GM19324 (cell line): ENCODE data around the gene OR6K6.

ENCODE experiments used
- ATAC-seq: cut with Tn5 transposase; IDR thresholded peaks from one replicate; pipeline ENCODE4 v1.9.1; 2021; ENCODE audit warnings: mild to moderate bottlenecking, moderate library complexity; ENCODE audit not compliant: unreplicated experiment, low FRiP score

The OR6K6 gene, protein sequence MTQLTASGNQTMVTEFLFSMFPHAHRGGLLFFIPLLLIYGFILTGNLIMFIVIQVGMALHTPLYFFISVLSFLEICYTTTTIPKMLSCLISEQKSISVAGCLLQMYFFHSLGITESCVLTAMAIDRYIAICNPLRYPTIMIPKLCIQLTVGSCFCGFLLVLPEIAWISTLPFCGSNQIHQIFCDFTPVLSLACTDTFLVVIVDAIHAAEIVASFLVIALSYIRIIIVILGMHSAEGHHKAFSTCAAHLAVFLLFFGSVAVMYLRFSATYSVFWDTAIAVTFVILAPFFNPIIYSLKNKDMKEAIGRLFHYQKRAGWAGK

DNA sequence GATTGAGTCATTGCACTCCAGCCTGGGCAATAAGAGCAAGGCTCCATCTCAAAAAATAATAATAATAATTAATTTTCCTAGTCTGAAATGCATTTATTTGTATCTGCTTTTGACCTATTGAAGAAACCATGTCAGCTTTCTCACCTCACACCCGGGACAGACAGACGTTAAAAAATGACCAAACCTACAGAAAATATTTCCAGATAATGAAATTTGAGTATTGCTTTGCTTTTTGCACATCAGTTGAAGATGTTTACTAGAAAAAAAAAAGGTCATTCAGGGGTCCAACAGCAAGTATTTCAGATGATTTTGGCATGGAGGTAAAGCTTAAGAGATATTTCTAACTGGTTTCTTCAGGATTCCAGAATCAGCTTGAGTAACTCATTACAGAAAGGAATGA is at the start of gene OR6K6:
Gene OR6K6 (plus strand): TSS at position 301 of the 400 bp plus-strand sequence. CDS start 168 bp downstream, outside the sequence.
- ATAC-seq, result no peak

DNA sequence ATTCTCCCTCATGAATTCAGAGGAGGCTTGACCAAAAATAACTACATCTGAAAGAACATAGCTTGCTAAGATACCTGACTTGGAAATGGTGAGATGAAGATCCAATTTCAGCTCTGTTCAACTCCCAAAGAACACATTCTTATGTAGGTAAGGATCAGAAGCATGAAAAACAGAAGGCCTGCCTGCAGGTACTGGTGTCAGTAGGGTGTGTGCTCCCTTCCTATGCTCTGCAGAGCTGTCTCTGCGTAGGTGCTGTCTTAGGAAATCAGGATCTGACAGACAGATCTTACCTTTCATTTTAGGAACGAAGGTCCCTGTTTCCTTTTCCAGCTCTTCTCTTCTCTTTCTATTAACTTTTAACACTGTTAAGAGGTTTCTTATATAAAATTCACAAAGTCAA is 48.4 kb upstream of the OR6K6 start:
- no peak for ATAC-seq

DNA sequence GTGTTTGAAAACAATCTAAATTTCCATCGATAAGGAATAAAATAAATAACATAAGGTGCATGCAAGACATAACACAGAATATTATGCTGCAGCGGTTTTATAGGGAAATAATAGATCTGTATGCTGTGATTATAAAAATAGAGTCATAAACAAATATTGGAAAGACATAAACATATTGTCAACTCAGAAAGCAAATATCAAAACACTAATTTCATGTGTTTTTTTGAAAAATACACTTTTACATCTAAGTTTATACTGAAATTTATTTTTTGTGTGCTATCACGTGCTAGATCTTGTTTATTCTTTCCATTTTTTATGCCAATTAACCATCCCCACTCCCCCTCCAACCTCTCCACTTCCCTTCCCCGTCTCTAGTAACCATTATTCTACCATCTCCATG is 43.4 kb upstream of the OR6K6 start:
- ATAC-seq, result no peak

DNA sequence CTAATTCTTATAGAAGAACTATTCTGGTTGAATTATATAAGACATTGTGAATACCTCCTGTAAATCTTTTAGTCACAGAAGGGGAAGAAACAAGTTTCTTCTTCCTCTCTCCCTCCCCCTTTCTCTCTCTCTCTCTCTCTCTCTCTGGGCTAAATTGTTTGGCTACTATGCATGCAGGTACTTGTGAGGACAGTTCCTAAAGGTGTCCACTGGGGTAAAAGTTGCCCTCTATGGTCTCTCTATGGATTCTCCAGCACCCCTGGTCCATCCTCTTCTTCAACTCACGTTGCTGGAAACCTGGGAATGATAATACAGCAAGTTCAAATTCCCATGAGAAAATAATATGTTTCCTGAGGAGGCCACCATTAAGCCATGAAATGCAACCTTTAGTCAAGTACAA is 39.8 kb upstream of the OR6K6 start:
- ATAC-seq, result no peak

DNA sequence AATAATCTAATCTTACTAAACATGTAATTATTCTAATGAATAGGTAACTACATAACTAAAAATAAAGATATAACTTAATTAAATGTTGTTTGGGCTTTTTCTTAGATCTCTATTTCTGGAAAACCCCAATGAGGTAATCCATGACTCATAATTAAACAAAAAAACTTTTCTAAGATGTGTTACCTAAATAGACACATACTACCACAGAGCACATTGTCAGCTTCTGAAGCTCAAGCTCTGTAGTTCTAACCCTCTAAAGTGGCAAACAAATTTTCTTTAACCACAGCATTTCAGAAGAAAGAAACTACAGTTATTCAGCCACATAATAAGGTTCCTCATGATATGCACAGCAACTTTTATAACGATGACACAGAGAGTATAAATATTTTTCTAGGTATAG is 38.2 kb upstream of the OR6K6 start:
- ATAC-seq, result no peak

DNA sequence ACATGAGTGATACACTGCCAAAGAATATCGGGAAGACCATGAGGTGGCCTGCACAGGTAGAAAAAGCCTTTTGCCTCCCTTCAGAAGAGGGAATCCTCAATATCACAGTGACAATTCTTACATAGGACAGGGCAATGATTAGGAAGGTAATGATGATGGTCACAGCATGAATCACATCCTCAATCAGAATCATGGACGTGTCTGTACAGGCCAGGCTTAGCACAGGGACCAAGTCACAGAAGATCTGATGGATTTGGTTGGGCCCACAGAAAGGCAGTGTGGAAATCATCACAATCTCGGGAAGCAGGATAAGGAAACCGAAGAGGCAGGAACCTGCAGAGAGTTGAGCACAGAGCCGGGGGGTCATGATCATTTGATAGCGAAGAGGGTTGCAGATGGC is 37.2 kb upstream of the OR6K6 start:
- ATAC-seq, result no peak

DNA sequence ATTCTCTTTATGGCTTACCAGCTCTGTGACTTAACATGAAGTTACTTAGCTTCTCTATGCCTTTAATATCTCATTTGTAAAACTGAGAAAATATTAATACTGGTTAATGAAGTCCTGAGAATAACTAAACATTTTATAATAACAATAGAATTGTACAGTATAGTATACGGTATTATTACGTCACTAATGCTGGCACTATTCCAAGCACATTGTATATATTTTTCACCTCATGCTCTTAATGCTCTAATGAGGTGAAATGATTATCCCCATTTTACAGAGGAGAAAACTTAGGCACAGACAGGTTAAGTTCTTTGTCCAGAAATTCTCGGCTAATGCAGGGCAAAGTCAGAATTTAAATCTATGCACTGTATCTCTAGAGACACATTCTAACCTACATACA is 34.9 kb upstream of the OR6K6 start:
- ATAC-seq, result no peak

DNA sequence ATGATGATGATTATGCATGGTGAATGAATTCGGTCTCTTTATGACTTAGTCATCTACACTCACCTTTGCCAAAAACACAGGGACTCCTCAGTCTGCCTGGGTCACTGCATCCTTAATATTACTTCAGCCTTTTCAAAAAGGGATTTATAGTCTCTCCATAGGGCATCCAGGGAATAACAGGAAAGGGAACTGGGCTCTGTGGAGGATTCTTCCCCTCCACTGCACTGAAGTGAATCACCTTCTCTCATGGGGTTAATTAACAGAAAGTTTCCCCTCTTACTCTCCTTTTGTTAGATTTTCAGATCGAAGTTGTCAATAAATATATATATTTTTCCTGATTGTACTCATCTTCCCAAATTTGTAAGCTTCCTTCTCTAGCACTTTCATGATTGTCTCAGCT is 33.9 kb upstream of the OR6K6 start, which contains the start of gene OR6K3:
Gene OR6K3 (minus strand): TSS at position 101 of the 400 bp plus-strand sequence. CDS start 2,605 bp downstream, outside the sequence.
- no peak for ATAC-seq

DNA sequence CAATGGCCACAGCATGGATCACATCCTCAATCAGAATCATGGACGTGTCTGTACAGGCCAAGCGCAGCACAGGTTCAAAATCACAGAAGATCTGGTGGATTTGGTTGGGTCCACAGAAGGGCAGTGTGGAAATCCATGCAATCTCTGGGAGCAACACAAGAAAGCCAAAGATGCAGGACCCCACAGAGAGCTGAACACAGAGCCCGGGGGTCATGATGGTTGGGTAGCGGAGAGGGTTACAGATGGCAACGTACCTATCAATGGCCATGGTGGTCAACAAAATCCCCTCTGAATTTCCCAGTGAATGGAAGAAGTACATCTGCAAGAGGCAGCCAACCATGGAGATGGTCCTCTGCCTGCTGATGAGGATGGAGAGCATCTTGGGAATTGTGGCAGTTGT is 30.1 kb upstream of the OR6K6 start:
- ATAC-seq, result no peak

DNA sequence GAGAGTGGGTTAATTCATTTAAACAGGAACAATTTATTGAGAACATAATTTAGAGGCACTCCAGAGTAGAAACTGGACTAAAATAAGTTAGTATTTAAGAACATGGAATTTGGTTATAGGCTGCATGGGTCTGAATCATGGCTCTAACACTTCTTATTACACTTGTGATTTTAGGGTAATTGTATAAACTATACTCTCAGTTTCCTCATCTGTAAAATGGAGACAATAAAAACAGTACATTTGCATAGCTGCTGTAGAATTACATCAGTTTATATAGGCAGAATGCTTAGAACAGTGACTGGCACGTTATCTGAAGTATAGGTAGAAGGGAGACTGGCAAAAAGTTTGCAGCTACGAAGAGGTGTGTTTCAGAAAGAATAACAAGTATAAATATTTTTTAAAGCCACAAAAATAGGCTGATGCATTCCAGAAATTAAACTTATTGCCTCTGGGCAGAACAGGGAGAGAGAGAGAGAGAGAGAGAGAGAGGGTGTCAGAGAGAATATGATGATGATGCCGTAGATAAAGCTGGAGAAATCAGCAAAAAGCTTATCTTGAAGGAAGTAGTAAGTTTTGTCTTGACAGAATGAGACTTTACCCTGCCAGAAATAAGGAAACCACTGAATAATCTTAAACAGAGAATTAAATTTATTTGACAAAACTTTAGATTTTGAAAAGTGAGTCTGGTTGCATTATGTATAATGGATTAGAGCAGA is 25.9 kb upstream of the OR6K6 start:
- ATAC-seq, result no peak

DNA sequence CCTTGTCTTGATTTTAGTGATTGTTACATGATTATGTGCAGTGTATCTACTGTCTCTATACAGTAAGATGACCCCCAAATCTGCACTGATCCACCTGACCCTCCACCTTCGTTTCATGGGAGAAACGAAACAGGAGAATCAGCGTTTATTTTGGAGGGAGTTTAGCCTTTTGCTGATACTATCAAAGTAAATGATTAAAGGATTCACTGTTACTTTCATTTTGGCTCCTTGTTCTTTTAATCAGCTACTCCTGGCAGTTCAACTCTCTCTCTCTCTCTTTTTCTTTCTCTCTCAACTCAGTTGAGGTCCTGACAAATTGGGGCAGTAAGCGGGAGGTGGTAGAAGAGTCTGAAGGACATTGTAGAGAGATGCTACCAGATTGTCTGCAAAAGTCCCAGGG is 24.1 kb upstream of the OR6K6 start:
- ATAC-seq, result no peak

DNA sequence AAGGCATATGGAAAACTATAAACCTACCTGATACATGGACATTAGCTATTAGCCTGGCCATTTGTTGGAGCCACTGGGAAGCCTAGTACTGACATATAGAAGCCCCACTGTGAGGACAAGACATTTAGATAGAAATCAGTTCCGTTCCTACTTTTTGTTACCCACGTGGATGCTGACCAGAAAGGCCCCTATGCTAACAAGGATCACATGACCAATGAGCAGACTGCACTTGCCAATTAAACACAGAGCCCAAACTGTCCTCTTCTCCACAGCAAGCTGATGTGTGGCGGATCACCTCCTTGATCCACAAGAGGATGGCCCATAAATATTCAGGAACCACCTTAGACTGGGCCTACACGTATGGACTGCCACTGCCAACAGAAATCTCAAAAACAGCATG is 22.8 kb upstream of the OR6K6 start:
- ATAC-seq, result no peak

DNA sequence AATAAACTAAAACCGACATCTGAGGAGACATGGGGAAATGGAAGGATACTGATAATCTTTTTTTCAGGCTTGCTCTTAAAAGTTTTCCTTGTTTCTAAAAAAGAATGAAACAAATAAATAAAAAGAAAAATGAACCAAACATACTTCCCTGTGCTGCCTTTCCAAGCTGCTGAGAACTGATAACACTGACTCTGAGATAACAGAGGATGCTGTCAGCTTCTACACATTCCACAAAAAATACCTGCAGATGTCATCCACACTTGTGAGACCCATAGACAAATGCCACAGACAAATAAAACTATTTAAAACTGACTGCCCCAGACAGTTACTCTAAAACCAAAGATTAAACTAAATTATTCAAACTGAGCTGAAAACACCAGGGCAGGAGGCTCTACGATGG is 22.0 kb upstream of the OR6K6 start:
- no peak for ATAC-seq

DNA sequence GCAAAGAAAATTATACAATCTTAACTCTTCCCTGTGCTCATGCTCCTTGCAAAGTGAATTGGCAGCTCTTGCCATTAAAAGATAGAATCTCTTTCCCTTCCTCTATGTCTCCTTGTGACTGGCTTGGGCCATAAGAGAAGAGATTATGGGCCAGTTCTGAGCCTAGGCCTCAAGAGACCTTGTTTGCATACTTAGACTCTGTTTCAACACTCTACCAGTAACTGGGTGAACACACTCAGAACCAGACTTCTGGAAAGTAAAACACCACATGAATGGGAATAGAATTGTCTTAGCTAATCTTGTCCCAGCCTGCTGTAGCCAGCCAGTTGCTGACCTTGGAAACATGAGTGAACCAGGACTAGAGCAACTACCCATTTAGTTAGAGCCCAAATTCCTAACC is 18.7 kb upstream of the OR6K6 start:
- no peak for ATAC-seq

DNA sequence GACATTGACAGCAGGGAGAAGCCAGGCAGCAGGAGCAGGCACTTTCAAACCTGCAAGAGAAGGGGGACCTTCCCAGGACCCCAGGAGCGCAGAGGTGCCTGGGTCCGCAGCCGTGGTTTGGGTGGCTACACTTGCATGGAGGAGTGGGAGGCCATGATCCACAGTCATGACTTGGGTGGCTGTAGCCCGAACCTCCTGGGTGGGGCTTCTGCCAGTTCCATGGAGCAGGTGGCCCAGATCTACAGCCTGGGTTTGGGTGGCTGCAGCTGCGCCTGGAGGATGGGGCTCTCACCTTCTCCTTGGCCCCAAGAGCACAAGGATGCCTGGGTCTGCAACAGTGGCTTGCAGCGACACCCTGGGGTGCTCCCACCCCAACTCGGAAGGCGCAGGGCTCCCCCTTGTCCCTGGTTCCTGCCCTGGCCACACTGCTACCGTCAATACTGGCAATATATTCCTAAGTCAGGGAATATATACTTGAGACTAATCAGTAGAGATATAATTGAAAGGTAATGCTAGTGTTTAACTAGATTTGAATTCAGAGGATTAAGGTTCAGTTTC is 2.3 kb upstream of the OR6K6 start:
- ATAC-seq, result no peak

DNA sequence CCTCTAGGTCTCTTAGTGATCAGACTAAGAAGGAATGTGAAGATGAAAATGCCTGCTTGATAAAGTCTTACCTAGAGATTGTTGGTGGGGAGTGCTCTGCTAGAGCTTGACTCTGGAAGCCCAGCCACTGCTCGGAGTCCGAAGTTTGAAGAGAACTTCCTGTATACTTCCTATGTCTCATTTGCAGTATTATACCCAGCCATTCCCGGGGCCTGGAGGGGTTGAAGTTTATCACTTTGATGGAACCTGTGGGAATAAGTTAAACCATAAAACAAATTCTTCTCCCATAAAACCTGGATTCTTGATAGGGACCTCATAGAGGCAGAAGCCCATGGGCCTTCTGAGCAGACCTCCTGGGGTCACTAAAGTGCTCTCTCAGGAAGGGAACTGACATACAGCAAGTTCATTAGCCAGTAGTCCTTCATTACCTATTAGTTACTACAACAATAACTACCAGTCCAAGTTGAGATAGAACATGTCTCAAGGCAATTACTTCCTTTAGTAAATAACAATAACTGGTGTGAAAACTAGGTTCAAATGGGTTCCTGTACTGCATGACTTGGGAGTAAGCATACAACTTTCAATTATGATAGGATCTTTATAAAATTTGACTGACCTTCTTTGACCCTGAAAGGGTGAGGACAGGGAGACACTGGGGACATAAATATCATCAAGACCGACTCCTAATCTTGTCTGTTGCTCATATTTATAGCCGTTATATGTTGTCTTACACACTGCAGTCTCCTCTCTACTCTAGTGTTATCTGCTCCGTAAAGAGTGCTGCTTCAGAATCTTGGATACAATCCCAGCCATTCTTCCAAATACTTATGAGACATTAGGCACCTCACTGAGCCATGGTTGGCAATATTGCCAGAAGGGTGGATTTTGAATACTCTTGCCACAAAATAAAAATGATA is 17.7 kb downstream of the OR6K6 start, which contains the start of gene OR6N1:
Gene OR6N1 (minus strand): TSS at position 246 of the 917 bp plus-strand sequence. CDS start 5,513 bp downstream, outside the sequence.
- ATAC-seq, result no peak

DNA sequence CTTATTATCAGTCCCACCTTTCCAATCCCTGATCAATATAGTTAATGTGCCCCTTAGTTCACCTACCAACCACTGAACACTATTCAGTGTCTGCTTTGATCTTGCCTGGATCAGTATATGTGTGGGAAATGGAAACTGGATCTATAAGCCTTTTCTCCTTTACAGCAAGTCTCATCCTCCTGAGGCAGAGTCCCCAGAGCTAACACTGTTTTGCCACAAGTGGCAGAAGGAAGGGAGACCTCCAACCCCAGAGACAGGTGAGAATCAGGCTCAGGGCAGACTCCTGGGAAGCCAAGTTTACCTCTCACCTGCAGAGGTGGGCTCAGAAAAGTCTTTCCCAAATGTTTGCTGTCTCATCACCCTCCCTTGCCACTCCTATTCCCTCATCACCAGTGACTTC is 26.6 kb downstream of the OR6K6 start, which contains the start of gene OR6N2:
Gene OR6N2 (minus strand): TSS at position 101 of the 400 bp plus-strand sequence. CDS start 3,569 bp downstream, outside the sequence.
- no peak for ATAC-seq

DNA sequence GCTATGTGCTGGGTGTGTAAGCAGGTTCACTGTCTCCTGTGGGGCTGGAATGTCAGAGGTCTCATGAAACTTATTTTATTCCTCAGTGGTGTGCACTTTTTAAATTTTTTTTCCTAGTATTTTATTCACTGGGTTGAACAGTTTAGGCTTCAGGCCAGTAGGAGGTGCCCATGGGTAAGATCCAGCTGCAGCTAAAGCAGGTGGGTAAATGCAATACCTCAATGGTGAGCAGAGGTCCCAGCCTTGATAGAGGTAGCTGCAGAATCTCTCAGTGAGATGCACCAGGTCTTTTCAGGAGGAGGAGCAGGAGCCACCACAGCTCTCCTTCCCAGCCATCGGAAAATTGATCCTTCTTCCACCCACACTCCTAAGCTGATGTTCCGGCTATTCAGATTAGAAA is 39.1 kb downstream of the OR6K6 start:
- no peak for ATAC-seq

DNA sequence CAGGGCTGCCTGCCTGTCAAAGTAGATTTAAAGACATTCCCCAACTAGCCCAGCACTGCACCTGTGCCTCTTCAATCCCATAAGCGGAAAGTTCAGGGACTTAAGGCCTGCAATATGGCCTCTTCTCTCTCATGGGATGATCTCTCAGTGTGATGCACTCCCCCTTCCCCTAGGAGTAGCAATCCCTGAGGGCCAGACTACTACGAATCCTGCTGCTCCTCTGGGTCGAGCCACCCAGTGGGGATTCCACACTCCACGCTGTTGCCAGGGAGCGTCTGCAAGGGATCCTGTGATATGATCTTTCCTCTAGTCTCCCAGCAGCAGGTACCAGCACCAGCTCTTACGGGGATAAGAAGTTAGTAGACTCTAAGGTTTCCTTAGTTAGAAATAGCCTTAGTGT is 39.7 kb downstream of the OR6K6 start:
- no peak for ATAC-seq

DNA sequence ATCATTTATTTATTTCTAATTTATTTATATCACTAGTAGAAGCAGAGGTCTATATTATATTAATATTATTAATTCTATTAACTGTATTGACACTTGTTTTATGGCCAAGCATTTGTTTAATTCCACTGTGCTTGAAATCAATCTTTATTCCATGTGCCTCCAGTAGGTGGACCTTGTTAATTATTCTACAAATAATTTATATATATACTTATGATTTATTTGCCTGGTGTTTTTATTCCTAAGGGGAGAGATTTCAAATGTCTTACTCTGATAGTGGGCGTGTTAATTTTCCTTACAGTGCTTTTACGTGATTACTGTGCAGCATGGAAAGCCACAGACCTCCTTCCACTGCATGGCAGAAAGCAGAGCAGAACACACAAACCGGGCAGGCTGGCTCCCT is 44.0 kb downstream of the OR6K6 start:
- ATAC-seq, result no peak
